Panc1 (cell line): Measurements from ENCODE around the gene DACH1. TPM values are rescaled to one million over a fixed set of nuclear protein-coding genes. Genes with fewer than 3 reads are reported as not detected.

Experiments used
- ATAC-seq: fragments of 200-7000 bp; cut with Tn5 transposase; 2 replicates; pipeline ENCODE4 v1.9.1; 2020; ENCODE audit warnings: mild to moderate bottlenecking, moderate library complexity
- BruUV-seq: library from RNA; stranded (reverse); fragments of 400-500 nt; replicated peaks from 2 replicates; lab custom pipeline; 2021; lab: Mats Ljungman, UMichigan
- CTCF ChIA-PET: fragments of 300-600 bp; sonication (Branson Sonifier 250); formaldehyde crosslinking; loops from one replicate; lab custom pipeline; 2022; ENCODE audit warnings: antibody characterized with exemption; lab: Charles Lee
- POLR2A ChIA-PET: fragments of 300-600 bp; sonication (Branson Sonifier 250); formaldehyde crosslinking; loops from one replicate; lab custom pipeline; 2022; ENCODE audit warnings: antibody characterized with exemption; lab: Charles Lee
- DNase-seq: peaks from one replicate; pipeline ENCODE4 v3.0.0-alpha.2; 2010; ENCODE audit warnings: low read depth, low spot score
- H3K27ac ChIP-seq: 2 replicates; pipeline ENCODE4 v1.5.1; 2011; ENCODE audit warnings: mild to moderate bottlenecking, low read length, inconsistent platforms
- H3K27me3 ChIP-seq: fragments of 200-500 bp; sonication (Bioruptor generic); 2 replicates; pipeline ENCODE4 v1.6.0; 2014; ENCODE audit warnings: low read length, inconsistent platforms; ENCODE audit not compliant: control insufficient read depth, insufficient read depth
- H3K36me3 ChIP-seq: fragments of 200-500 bp; sonication (Bioruptor generic); 2 replicates; pipeline ENCODE4 v1.5.1; 2014; ENCODE audit warnings: inconsistent platforms, mild to moderate bottlenecking, low read length, moderate library complexity; ENCODE audit not compliant: control insufficient read depth, insufficient read depth
- H3K4me1 ChIP-seq: 2 replicates; pipeline ENCODE4 v1.5.1; 2011; ENCODE audit warnings: inconsistent platforms, mild to moderate bottlenecking, low read length, moderate library complexity; ENCODE audit not compliant: control insufficient read depth, insufficient read depth
- H3K4me3 ChIP-seq, 2 experiments: 2 replicates each; pipeline ENCODE4 v1.5.1; 2011 to 2012; ENCODE audit warnings: low read depth in 2 of 2, low read length in 2 of 2, mild to moderate bottlenecking in 2 of 2, inconsistent platforms in 1 of 2, moderate library complexity in 1 of 2
- H3K9me3 ChIP-seq: fragments of 200-500 bp; sonication (Bioruptor generic); 2 replicates; pipeline ENCODE4 v1.5.1; 2014; ENCODE audit warnings: low read depth, mild to moderate bottlenecking, inconsistent platforms, low read length, moderate library complexity; ENCODE audit not compliant: control insufficient read depth, insufficient read depth
- POLR2AphosphoS5 ChIP-seq: IDR thresholded peaks from 2 replicates; pipeline ENCODE4 v1.6.1; 2012; ENCODE audit warnings: mild to moderate bottlenecking, low read depth, low read length, moderate library complexity
- SIN3A ChIP-seq: IDR thresholded peaks from 2 replicates; pipeline ENCODE4 v1.6.1; 2012; ENCODE audit warnings: low read depth, mild to moderate bottlenecking, low read length, moderate library complexity, borderline replicate concordance; ENCODE audit not compliant: insufficient read depth
- TCF7L2 ChIP-seq: IDR thresholded peaks from 2 replicates; pipeline ENCODE4 v1.6.1; 2011; ENCODE audit warnings: mild to moderate bottlenecking, low read depth, low read length, inconsistent platforms
- in situ Hi-C: cut with HindIII; loops from 2 replicates; pipeline ENCODE4 v1.10.0; 2016; ENCODE audit warnings: low sequenced_read_pairs, low pct_unique_long_range_greater_than_20kb
- intact Hi-C: fragments of 100-400 bp; cut with micrococcal nuclease; formaldehyde crosslinking; loops from one replicate; pipeline ENCODE4 v1.10.0; 2022; ENCODE audit not compliant: unreplicated experiment
- total RNA-seq: library from RNA; stranded (reverse); gene quantifications from one replicate; pipeline ENCODE4 v1.2.1, GENCODE V29; 2021; ENCODE audit not compliant: unreplicated experiment
- TF ChIP-seq, protein P1 (sequence below): fragments of 450-650 bp; IDR thresholded peaks from 2 replicates; pipeline ENCODE4 v1.5.1; 2017; ENCODE audit warnings: mild to moderate bottlenecking
- TF ChIP-seq, protein P2 (sequence below), 2 experiments: IDR thresholded peaks; 2 replicates each; pipeline ENCODE4 v1.6.1; 2011 to 2012; ENCODE audit warnings: low read depth in 2 of 2, control low read depth in 1 of 2, low read length in 1 of 2, mild to moderate bottlenecking in 1 of 2, moderate library complexity in 1 of 2; ENCODE audit not compliant: insufficient read depth in 1 of 2

DACH1 gene
- total RNA-seq, 1 experiment from 2014 or later: 0.54 TPM

DNA sequence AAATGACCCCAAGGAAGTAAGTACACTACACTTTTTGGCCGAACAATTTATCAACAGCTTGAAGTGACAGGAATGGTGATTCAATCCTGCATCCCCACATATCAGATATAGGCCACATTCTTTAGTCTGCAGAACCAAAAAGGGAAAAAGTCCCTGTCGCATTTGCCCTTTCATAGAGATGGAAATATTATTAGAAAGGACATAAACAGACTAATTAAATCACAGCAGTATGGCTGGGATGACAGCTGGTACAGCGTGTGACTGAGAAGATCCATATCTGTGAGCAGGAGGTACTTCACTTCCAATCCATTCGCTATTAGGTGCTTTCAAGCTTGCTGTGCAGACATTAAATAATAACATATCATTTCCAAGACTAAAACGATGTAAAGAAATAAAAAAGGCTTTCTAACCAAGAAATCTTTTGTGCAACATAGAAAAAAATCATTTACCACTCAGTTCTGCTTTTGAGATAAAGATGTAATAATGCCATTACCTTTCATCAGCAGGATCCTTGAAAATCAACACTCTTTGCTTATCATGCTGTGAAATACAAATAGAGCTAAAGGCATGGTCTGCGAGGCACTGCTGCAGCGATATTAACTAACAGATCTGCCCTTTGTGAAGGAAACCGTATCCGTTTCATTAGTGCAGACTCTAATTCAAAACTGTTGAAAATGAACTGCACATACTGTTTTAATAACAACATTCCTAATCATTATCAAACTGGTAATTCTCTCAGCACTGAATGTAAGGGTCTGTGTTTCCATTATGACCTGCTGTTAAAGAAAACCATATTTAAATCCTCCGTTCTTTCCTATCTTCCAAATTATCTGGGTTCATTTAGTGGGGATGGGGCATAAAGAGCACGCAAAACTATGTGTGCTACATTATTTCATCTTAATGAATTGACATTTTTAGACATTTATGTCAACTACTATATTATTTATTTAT, 245.6 kb downstream of the DACH1 start:
- no peaks in the 10 kb centered on the region for H3K36me3 ChIP-seq
- ATAC-seq (no peak), DNase-seq (no peak)
- intact Hi-C loops (no loop called here), in situ Hi-C loops (no loop called here)
- TF ChIP-seq TCF7L2: no peak
- TF ChIP-seq POLR2AphosphoS5: no peak
- no peak for TF ChIP-seq SIN3A
- TF ChIP-seq, protein P1, sequence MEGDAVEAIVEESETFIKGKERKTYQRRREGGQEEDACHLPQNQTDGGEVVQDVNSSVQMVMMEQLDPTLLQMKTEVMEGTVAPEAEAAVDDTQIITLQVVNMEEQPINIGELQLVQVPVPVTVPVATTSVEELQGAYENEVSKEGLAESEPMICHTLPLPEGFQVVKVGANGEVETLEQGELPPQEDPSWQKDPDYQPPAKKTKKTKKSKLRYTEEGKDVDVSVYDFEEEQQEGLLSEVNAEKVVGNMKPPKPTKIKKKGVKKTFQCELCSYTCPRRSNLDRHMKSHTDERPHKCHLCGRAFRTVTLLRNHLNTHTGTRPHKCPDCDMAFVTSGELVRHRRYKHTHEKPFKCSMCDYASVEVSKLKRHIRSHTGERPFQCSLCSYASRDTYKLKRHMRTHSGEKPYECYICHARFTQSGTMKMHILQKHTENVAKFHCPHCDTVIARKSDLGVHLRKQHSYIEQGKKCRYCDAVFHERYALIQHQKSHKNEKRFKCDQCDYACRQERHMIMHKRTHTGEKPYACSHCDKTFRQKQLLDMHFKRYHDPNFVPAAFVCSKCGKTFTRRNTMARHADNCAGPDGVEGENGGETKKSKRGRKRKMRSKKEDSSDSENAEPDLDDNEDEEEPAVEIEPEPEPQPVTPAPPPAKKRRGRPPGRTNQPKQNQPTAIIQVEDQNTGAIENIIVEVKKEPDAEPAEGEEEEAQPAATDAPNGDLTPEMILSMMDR: no peak
- TF ChIP-seq, protein P2, sequence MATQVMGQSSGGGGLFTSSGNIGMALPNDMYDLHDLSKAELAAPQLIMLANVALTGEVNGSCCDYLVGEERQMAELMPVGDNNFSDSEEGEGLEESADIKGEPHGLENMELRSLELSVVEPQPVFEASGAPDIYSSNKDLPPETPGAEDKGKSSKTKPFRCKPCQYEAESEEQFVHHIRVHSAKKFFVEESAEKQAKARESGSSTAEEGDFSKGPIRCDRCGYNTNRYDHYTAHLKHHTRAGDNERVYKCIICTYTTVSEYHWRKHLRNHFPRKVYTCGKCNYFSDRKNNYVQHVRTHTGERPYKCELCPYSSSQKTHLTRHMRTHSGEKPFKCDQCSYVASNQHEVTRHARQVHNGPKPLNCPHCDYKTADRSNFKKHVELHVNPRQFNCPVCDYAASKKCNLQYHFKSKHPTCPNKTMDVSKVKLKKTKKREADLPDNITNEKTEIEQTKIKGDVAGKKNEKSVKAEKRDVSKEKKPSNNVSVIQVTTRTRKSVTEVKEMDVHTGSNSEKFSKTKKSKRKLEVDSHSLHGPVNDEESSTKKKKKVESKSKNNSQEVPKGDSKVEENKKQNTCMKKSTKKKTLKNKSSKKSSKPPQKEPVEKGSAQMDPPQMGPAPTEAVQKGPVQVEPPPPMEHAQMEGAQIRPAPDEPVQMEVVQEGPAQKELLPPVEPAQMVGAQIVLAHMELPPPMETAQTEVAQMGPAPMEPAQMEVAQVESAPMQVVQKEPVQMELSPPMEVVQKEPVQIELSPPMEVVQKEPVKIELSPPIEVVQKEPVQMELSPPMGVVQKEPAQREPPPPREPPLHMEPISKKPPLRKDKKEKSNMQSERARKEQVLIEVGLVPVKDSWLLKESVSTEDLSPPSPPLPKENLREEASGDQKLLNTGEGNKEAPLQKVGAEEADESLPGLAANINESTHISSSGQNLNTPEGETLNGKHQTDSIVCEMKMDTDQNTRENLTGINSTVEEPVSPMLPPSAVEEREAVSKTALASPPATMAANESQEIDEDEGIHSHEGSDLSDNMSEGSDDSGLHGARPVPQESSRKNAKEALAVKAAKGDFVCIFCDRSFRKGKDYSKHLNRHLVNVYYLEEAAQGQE (IDR thresholded peaks at IDR 0.05; ENCODE audit: insufficient read depth in 1 of 2, low read depth in 2 of 2, low read length in 1 of 2): no peak
- ChIA-PET POLR2A (no interaction called here), CTCF (no interaction called here)
- H3K4me3 ChIP-seq: no peak overlapping the region
- no peaks in the 10 kb centered on the region for H3K4me1 ChIP-seq
- H3K27me3 ChIP-seq: no peaks in the 10 kb centered on the region
- BruUV-seq: no TSS peak
- H3K27ac ChIP-seq: no peak overlapping the region
- H3K9me3 ChIP-seq: no peaks in the 10 kb centered on the region

DNA sequence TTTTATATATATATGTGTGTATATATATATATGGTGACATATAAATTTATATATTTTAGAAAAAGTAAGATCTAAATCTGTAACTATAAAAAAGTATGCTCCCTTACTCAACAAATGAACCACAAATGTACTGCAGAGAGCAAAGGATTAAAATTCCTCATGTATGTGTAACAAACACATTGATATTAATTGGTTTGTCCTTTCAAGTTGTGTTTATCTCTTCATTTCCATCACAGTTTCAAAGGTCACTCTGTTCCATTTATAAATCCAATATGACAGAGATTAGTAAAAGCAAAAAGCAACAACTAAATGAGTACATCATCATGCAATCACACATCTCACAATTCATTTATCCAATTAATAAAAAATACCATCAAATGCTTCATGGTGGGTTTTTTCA, 247.9 kb downstream of the DACH1 start:
- no peaks in the 10 kb centered on the region for H3K27me3 ChIP-seq
- H3K27ac ChIP-seq: no peak overlapping the region
- H3K36me3 ChIP-seq: no peaks in the 10 kb centered on the region
- in situ Hi-C loops: no loop called here
- H3K4me1 ChIP-seq: no peaks in the 10 kb centered on the region
- DNase-seq: no peak
- TF ChIP-seq, protein P2 (IDR thresholded peaks at IDR 0.05; ENCODE audit: insufficient read depth in 1 of 2, low read depth in 2 of 2, low read length in 1 of 2): no peak
- TF ChIP-seq SIN3A (no peak), POLR2AphosphoS5 (no peak), TCF7L2 (no peak)
- TF ChIP-seq, protein P1: no peak
- H3K4me3 ChIP-seq: no peak overlapping the region
- intact Hi-C loops: no loop called here
- BruUV-seq: no TSS peak
- H3K9me3 ChIP-seq: no peaks in the 10 kb centered on the region
- ChIA-PET CTCF (no interaction called here), POLR2A (no interaction called here)
- no peak for ATAC-seq
